ENCODE measurements around the gene OTOG.
"Not testable (repeated sequence)": the region's sequence is repeated elsewhere in the genome, so short reads cannot be mapped to it uniquely, and the experiment has no call there.

Gene OTOG

DNA sequence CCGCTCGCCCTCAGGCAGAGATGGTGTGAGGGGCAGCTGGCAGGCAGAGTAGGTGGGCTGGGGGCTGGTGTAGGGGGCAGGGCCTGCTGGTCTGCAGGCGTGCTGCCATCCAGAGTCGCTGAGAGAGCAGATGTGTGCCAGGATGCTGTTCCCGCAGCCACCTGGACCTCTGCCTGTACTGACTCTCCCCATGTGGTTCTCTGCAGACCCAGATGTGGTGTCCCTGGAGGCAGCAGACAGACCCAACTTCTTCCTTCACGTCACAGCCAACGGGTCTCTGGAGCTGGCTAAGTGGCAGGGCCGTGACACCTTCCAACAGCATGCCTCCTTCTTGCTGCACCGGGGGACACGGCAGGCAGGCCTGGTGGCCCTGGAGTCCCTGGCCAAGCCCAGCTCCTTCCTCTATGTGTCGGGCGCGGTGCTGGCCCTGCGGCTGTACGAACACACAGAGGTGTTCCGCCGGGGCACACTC, 58.6 kb downstream of the OTOG start:
- no peak for DNase-seq (ENCODE audit: low spot score)

DNA sequence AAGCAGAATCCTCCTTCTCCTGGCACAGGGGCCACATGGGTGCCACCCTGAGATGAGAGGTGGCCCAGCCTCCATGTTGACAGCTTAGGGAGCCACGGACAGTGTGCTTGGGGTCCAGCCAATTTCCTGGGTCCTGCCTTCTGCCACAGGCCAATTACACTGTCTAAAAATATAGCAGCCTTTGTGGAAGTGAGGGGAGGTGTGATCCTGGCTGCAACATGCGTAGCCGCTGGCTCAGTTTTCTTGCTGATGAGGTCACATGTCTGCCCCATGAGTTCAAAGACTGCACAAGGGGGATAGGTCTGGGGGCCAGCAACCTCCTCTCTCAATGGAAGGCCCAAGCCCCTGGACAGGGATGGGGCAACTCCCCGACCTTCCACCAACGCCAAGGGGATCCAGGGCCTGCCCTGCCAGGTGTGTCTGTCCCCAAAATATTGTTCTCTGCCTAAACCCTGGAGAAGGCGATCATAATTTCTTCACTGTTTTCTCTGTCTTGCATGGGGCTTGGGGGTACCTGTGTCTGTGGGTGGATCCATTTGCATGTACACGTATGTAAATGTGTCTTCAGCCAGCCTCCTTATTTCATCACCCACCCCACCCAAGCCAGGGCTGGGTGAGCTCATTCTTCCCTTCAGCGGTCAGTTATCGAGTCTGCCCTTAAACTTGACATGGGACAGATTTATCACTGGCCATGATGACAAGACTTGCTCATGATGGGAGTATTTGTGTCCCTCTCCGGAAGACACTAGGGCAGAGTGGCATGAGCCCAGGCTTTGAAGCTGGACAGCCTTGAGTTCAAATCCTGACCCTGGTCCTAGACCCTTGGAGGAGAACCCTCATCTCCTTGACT, 59.4 kb downstream of the OTOG start:
- DNase-seq (ENCODE audit: low spot score) = no peak

DNA sequence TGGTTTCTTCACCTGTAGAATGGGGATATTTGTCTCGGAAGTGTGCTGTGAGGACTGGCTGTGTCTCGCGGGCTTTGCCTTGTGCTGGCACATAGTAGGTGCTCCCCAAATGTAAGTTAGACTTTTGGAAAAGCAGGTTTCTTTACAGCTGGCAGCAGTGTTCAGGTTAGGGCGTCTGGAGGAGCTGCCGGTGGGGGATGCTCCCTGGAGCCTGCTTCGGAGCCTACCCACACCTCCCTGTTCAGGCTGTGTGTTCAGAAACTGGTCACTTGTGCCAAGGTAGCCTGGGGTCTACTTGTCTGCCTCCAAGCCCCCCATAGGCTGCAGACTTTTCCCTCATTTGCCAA, 60.0 kb downstream of the OTOG start:
- DNase-seq (ENCODE audit: low spot score) = no peak

DNA sequence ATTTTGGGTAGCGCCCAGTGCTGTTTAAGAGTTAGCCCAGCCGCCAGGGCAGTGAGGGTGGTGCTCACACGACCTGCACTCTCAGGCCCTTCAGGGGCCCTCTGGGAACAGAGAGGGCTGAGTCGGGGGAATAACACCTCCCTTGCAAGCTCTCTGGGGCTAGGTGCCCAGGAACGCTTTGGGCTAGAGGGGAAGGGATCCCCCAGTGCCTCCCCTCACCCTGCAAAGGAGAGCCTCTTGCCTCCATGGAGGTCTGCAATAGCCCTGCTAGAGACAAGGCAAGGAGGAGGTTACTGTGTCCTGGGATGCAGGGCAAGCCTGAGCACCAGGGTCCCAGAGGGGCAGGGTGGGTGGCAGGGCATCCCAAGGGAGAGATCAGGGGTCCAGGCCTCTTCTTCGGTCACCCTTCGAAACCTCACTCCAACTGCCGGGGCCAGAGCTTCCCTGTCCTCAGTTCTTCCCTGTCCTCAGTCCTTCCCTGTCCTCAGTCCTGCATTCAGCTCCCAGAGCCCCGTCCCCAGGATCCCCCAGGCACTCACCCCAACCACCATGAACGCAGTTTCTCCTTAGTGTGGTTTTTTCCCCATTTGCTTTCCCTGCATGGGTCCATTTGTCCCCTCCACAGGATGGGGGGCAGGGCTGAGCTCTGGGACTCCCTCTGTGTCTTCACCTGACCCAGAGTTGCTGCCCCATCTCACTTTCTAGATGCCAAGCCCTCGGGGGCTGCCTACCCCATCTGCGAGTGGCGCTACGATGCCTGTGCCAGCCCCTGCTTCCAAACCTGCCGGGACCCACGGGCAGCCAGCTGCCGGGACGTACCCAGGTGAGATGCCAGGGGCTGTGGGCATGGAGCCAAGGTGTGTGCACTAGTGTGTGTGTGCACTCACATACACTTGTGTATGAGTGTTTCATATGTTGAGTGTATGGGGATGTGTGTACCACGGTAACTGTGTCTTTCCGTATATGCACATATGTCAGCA, 60.8 kb downstream of the OTOG start:
- no peak for DNase-seq (ENCODE audit: low spot score)

DNA sequence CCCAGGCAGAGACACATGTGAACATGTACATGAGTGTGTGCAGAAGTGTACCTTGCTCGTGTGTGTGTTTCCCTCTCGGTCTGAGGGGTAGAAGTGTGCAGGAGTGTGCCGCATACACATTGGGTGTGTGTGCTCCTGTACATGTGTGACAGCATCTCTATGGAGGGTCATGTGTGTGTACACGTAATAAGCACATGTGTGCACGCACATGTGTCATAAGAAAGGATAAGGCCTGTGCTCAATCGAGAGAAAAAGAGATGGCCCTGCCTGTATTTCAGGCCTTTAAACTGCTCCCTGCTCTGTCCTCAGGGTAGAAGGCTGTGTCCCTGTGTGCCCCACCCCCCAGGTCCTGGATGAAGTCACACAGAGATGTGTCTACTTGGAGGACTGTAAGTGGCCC, 61.8 kb downstream of the OTOG start:
- no peak for DNase-seq (ENCODE audit: low spot score)

DNA sequence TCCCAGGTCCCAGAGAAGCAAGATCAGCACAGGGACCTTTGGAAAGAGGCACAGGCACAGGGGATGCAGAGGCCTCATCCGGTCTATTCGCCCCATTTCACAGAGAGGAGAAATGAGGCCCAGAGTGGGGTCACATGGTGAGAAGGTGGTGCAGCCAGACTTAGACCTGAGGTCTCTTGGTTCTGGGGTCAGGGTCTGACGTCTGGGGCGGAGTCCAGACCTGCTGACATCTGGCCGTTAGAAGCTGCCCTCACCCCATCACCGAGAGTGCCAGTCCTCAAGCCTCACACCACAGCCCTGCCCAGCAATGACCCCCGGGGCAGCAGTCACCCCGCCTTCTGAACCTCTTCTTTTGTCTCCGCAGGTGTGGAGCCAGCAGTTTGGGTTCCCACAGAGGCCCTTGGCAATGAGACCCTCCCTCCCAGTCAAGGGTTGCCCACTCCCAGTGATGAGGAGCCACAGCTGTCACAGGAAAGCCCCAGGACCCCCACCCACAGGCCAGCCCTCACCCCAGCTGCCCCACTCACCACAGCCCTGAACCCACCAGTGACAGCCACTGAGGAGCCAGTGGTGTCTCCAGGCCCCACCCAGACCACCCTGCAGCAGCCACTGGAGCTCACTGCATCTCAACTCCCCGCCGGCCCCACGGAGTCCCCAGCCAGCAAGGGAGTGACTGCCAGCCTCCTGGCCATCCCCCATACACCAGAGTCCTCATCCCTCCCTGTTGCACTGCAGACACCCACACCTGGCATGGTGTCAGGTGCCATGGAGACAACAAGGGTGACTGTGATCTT, 62.4 kb downstream of the OTOG start:
- DNase-seq (ENCODE audit: low spot score) = no peak

DNA sequence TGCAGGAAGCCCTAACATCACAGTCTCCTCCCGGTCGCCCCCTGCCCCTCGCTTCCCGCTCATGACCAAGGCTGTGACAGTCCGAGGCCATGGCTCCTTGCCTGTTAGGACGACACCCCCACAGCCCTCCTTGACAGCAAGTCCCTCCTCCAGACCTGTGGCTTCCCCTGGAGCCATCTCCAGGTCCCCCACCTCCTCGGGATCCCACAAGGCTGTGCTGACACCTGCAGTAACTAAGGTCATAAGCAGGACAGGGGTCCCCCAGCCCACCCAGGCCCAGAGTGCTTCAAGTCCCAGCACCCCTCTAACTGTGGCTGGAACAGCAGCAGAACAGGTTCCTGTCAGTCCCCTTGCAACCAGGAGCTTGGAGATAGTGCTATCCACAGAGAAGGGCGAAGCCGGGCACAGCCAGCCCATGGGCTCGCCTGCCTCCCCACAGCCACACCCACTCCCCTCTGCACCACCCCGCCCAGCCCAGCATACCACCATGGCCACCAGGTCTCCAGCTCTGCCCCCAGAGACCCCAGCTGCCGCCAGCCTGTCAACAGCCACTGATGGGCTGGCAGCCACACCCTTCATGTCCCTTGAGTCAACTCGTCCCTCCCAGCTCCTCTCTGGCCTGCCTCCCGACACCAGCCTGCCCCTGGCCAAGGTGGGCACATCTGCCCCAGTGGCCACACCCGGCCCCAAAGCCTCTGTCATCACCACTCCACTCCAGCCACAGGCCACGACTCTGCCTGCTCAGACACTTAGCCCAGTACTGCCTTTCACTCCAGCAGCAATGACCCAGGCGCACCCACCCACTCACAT, 63.2 kb downstream of the OTOG start:
- no peak for DNase-seq (ENCODE audit: low spot score)

DNA sequence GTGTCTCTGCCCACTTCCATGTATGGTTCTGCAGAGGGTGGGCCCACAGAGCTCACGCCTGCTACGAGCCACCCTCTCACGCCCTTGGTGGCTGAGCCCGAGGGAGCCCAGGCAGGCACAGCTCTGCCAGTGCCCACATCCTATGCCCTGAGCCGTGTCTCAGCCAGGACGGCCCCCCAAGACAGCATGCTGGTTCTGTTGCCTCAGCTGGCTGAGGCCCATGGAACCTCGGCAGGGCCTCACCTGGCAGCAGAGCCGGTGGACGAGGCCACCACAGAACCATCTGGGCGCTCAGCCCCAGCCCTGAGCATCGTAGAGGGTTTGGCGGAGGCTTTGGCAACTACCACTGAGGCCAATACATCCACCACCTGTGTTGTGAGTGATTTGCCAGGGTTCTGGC, 64.0 kb downstream of the OTOG start:
- DNase-seq (ENCODE audit: low spot score) = no peak

DNA sequence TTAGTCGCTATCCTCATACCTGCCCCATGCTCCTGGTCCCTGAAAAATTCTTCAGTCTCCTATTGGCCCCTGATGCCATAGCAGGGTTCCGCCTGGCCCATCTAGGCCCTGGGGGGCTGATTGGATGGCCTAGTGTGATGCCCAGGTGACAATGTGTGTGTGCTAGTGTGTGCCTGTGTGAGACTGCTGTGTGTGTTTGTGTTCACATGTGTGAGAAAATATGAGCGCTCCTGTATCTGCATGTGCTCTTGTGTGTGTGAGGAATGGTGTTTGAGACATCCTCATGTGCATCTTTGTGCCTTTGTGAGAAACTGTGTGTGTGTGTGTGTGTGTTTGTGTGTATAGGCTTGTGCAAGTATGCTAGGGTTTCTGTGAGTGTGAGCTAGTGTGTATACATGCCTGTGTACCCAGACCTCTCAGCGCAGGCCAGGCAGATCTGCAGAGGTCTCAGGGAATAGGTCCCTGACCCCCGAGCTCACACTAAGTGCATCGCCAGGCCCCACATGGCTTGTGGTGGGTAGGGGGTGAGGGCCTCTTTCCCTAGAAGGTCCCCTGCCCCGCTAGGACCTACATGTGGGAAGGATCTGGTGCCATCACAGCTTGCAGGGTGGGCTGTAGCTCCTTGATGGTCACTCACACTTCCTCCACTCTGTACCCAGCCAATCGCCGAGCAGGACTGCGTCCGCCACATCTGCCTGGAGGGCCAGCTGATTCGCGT, 64.6 kb downstream of the OTOG start:
- no peak for DNase-seq (ENCODE audit: low spot score)

DNA sequence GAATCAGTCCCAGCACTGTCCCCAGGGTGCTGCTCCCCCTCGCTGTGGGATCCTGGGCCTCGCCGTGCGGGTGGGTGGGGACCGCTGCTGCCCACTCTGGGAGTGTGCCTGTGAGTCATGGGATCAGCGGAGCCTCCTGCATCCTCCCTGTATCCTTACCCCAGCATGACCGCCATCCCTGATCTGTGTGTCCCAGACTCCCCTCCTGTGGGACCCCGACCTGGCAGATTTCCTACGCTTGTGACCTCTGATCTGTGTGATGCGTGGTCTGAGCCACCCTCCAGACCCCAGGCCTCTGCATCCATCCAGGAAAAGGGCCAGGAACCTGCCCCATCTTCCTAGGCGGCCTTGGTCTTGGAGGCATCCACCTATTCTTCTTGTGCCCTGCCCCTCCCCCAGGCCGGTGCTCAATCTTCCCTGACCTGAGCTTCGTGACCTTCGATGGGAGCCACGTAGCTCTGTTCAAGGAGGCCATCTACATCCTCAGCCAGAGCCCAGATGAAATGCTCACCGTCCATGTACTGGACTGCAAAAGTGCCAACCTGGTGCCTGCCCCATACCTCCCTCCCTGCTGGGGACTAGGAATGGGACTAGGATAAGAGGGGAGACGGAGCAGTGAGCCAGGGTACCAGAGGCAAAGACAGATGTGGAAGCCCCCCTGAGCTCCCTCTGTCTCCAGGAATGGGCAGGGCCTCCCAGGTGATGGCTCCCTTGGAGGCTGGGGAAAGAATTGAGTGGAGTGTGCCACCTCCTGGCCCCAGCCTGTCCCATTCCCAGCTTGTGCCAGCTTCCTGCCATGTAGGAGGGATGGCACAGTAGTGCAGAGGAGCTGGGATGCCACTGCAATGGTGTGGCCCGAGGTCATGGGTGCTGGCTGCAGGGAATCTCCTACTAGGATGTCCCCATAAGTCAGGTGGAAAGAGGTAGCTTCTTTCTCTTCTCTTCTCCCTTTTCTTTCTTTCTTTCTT, 65.4 kb downstream of the OTOG start:
- DNase-seq (ENCODE audit: low spot score) = no peak

DNA sequence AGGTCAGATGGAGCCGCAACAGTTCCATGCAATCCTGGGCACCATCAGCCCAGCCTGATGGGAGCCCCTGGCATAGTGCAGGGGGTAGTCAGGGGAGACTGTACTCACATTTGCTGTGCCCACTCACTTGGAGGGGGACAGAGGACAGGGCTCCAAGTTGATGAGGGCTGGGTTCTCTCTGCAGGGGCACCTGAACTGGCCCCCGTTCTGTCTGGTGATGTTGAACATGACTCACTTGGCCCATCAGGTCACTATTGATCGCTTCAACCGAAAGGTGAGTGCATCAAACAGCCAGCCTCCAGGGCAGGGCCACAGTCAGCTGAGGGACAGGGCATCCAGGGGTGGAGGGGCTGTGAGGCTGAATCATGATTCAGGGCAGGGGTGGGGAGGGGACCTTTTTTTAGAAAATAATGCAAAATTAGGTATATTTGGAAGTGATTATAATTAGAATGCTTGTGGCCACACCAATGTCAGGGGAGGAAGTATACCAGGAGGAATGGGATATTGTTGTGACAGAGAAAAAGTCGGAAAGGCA, 66.4 kb downstream of the OTOG start:
- DNase-seq (ENCODE audit: low spot score) = no peak

DNA sequence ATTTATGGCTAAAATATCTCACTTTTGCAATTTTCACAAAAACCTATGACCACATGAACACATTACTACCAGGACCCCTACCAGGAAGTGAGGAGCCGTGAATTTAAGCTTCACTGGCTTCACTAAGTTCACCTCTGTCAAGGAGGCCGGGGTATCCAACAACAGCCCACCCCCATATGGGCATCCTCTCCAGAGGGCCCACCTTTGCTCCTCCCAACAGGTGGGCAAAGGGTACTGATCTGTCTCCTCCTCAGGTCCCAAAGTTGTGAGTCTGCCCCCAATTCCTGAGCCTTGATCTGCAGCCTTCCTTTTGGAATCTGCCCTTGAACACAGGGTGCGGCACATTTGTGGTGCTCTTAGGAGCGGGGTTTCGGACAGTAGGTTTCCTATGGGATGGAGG, 66.9 kb downstream of the OTOG start:
- DNase-seq (ENCODE audit: low spot score) = no peak

DNA sequence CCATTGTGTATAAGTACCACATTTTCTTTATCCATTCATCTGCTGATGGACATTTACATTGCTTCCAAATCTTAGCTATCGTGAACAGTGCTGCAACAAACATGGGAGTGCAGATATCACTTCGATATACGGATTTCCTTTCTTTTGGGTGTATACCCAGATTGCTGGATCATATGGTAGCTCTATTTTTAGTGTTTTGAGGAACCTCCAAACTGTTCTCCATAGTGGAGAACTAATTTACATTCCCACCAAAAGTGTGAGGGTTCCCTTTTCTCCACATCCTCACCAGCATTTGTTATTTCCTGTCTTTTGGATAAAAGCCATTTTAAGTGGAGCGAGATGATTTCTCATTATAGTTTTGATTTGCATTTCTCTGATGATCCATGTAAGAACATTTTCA, 75.7 kb downstream of the OTOG start:
- not testable (repeated sequence) for DNase-seq (ENCODE audit: low spot score)

DNA sequence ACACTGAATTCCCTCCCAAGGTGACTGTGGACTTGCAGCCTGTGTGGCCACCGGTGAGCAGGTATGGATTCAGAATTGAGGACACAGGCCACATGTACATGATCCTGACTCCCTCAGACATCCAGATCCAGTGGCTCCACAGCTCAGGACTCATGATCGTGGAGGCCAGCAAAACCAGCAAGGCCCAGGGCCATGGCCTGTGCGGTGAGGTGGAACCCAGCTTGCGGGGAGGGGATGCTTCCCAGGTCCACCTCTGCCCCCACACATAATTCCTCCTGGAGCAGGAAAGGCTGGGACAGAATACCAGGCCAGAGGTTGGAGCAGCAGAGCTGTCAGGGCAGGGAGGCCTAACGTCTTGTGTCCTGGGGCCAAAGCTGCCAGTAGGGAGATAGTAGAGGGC, 82.1 kb downstream of the OTOG start:
- no peak for DNase-seq (ENCODE audit: low spot score)

DNA sequence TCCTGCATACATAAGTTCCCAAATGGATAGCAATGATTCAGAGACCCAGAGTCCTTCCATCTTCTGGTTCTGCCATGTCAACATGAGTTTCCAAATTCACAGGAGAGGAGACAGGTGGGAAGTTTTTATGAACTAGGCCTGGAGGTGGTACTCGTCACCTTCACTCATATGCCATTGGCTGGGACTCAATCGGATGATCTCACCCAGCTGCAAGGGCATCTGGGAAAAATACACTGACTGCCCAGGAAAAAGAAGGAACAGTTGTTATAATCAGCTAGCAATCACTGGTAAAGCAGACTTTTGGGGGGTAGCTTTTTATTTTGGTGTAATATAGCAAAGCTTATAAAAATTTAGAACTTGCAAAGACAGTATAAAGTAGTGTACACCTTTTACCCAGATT, 83.9 kb downstream of the OTOG start:
- no peak for DNase-seq (ENCODE audit: low spot score)

DNA sequence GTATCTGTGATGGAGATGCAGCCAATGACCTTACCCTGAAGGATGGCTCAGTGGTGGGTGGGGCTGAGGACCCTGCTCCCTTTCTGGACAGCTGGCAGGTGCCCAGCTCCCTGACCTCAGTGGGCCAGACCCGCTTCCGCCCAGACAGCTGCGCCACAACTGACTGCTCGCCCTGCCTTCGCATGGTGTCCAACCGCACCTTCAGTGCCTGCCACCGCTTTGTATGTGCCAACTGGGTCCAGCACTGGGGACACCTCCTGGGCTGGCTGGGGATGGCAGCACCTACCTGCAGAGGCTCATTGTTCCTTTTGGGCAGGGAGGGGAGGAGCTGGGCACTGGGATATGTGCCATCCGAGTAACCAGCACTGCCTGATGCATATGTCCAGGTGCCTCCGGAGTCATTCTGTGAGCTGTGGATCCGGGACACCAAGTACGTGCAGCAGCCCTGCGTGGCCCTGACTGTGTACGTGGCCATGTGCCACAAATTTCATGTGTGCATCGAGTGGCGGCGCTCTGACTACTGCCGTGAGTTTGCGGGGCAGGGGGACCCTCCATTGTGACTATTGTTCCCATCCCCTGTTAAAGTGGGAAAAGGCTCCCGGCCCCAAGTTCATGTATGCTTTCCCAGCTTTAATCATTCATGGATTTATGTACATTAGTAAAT, 84.8 kb downstream of the OTOG start:
- no peak for DNase-seq (ENCODE audit: low spot score)

DNA sequence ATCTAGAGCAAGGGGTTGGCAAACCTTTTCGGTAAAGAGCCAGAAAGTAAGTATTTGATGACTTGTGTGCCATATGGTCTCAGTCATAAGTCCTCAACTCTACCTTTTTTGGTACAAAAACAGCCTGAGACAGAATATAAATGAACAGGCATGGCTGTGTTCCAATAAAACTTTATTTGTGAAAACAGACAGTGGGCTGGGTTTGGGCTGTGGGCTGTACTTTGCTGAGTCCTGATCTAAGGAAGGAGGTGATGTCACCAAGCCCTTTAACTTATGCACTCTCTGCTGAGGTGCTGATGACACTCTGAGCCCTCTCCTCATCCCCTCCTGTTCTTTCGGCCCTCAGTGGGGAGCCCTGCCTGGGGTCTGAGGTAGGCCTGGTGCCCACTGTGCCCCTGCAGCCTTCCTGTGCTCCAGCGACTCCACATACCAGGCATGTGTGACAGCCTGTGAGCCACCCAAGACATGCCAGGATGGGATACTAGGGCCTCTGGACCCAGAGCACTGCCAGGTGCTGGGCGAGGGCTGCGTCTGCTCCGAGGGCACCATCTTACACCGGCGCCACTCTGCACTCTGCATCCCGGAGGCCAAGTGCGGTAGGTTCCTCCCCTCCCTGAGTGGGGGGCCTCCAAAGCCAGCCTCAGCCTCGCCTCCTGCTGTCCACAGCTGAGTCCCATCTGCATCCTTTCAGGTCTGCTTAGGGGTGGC, 86.4 kb downstream of the OTOG start:
- DNase-seq (ENCODE audit: low spot score) = no peak

Measured in pons (tissue), 1 donor.